GM12865 (cell line): Measurements from ENCODE around the gene COL8A2.
A peak's percentile ranks its signal among the peaks of the same experiment; 100 is the strongest.

Experiments
- DNase-seq: peaks from one replicate; pipeline ENCODE4 v3.0.0; 2010; ENCODE audit warnings: low read depth
- H3K4me3 ChIP-seq: 2 replicates; pipeline ENCODE4 v1.5.1; 2011; ENCODE audit warnings: mild to moderate bottlenecking, low read depth, low read length, control low read depth
- CTCF ChIP-seq: IDR thresholded peaks from 2 replicates; pipeline ENCODE4 v1.5.1; 2011; ENCODE audit warnings: low read length, control low read depth, low read depth, inconsistent platforms; ENCODE audit not compliant: insufficient read depth; ENCODE audit errors: missing control alignments

COL8A2 gene

DNA sequence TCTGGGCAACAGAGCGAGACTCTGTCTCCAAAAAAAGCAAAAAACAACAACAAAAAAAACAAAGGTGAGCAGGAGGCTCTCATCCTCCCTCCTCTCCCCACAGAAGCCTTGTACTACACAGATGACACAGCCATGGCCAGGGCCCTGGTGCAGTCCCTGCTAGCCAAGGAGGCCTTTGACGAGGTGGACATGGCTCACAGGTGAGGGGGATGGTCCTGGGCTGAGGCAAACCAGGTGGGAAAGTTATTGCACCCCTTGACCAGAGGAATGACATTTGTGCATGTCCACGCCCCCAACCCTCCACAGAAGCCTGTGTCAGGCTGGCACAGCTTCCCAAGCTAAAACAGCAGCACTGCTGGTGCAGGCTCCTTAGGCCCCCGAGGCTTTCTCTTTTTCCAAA, 33.9 kb downstream of the COL8A2 start:
- H3K4me3 ChIP-seq: no peak overlapping the region
- DNase-seq: no peak
- no peak for TF ChIP-seq CTCF

GRCh38 chr1:36089393-36090121, 35.5 kb downstream of the COL8A2 start:
- peak; percentile 62 for DNase-seq
- TF ChIP-seq CTCF: no peak
- H3K4me3 ChIP-seq: peak overlapping the region; percentile 92

- H3K4me3 ChIP-seq: peak within 1 kb of the TSS; percentile 92
- peak; percentile 99 for TF ChIP-seq CTCF
Observed at GRCh38 chr1:36088577-36089392, 36.2 kb downstream of the COL8A2 start, which contains the start of gene ADPRS. ADPRS (plus strand) TSS chr1:36088892; CDS start chr1:36088905, 13 bp downstream.

DNA sequence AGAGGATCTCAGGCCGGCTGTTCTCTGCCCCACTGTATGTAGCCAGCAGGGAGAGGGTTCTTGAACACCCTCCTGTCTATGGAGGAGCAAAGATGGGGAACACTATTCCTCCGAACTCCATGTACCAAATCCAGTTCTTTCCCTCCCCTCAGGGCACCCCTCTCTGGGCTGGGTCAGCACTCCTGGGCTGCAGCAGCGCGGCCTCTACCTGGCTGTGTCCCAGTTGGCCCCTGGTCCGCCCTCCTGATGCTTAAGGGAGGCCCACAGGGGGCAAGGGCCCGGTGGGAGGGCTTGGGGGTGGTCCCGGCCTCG, 36.8 kb downstream of the COL8A2 start:
- DNase-seq: no peak
- TF ChIP-seq CTCF: no peak
- H3K4me3 ChIP-seq: peak overlapping the region; percentile 92

More at GRCh38 chr1:36088577-36089392, 36.2 kb downstream of the COL8A2 start, which contains the start of gene ADPRS:
- DNase-seq: peak; percentile 96

GRCh38 chr1:36087233-36088123, 37.5 kb downstream of the COL8A2 start:
- no peak overlapping the region for H3K4me3 ChIP-seq
- TF ChIP-seq CTCF: peak; percentile 30
- DNase-seq: peak; percentile 32

- DNase-seq: no peak
- H3K4me3 ChIP-seq: no peak overlapping the region
- no peak for TF ChIP-seq CTCF
Observed at GRCh38 chr1:36086529-36087232, 38.3 kb downstream of the COL8A2 start.
